HL-60/S4 treated with retinoic acid at 250 ng/mL for 4 days and 3 days (cell line): ENCODE results near the gene RAB5B.
"Not testable (repeated sequence)": the region's sequence is repeated elsewhere in the genome, so short reads cannot be mapped to it uniquely, and the experiment has no call there.

ENCODE experiments used
- in situ Hi-C: fragments of 300-500 bp; cut with MboI; formaldehyde crosslinking; loops from 2 replicates; pipeline ENCODE4 v1.7.0; 2022; ENCODE audit warnings: low sequenced_read_pairs

The RAB5B gene

DNA sequence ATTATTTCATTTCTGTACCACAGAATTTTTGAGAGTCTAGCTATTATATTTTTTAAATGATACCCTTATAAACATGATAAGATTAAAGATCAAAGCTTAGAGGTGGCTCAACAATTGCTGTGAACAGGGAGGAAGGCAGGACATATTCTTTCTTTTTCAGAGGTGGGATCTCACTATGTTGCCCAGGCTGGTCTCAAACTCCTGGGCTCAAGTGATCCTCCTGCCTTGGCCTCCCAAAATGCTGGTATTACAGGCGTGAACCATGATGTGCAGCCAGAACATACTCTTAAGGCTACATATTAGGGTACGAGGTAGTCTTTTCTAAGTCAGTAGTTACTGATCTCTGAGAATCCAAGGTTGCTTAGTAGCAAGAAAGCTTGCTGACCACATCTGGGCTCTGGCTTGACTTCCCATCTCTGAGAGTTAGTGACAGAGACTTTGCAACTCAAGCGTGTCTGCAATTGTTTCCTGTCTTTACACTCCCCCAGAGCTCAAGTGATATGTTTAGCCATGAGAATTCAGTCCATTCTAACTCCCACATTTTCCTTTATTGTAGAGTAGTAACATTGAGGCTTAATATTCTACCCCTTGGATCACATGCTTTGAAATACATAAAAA, 8.6 kb downstream of the RAB5B start:
- in situ Hi-C loops, result no loop called here

DNA sequence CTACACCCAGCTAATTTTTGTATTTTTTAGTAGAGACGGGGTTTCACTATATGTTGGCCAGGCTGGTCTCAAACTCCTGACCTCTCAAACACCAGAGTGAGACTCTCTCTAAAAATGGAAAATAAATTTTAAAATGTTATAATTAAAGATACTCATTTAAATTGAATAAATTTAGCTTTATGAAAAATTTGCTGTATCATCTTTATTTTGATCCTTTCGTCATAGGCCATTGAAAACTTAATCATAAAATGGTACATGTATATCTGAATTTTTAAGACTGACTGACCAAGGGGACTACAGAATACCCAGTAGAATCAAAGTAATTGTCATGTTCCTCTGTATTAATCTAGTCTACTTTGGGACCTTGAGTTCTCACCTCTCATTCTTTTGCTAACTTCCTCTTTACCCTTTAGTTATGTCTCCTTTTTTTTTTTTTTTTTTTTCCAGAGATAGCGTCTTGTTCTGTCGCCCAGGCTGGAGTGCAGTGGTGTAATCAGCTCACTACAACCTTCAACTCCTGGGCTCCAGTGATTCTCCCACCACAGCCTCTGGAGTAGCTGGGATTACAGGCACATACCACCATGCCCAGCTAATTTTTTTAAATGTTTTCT, 9.5 kb downstream of the RAB5B start:
- in situ Hi-C loops, result no loop called here

GRCh38 chr12:55984861-55985260, 11.0 kb downstream of the RAB5B start:
- in situ Hi-C loops, result no loop called here

DNA sequence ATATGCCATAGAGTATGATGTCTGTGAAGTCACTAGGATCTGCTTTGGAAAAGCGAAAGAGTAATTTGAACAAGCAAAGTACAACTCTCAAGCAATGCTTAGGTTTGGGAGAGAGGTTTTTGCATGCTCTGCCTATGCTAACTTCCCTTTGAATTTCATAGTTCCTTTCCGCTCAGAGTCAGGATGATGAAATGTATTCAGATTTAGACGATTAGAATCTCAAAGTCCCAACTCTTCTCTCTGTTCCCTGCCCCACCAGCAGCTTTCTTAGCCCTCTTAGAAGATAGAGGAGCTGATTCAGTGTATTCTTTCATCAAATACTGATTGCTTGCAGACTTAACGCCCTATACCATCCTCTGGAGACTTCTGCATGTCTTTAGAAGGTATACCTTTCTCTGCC, 11.5 kb downstream of the RAB5B start:
- in situ Hi-C loops, result no loop called here

DNA sequence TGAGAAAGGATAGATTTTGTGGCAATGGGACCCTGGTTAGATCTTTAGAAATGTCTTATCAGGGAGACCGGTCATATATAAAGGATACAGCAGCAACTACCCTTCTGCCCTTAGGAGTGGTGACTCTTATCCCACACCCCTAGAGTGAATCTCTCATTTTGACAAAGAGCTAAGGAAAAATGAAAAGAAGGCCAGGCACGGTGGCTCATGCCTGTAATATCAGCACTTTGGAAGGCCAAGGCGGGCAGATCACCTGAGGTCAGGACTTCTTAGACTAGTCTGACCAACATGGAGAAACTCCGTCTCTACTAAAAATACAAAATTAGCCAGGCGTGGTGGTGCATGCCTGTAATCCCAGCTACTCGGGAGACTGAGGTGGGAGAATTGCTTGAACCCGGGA, 12.1 kb downstream of the RAB5B start:
- in situ Hi-C loops, result not testable (repeated sequence)

DNA sequence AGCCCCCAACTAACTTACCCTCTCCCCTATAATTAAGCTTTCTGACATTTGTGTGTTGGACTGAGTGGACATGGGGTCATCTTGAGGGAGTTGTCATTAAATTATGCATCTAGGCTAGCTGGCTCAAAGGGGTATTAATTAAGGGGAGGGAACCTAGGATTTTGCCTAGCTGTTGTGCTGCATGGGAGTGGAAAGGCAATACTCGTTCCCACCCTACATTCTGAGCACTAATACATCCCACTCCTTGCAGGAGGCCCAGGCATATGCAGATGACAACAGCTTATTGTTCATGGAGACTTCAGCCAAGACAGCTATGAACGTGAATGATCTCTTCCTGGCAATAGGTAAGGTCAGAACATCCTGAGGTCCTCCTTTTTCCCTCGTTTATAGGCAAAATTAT, 17.2 kb downstream of the RAB5B start:
- in situ Hi-C loops, result no loop called here

DNA sequence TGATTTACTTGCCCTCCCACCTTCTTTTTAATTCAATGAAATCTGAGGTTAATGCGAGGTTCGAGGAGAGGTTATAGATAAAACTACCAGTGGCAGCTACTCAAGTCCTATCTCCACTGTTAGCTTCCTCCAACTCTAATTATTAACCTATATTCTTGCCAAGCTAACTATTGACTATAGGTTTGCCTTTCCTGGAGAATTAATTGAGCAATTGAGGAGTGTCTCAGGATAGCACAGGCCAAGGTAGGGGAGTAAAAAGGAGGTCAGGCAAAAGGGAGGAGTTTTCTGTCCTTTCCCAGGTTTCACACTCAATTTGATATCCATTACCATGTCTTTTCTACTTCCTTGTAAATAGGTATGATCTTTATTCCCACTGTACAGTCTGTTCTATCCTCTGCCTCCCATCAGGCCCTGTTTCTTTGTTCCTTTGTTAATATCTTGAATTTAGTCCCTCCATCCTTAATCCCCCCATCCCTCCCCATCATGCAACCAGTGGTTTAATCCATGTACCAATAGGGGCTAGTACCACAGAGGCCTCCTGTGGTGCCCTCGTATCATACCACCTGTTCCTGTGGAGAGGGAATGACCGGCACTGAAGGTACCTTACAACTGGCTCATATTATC, 19.5 kb downstream of the RAB5B start:
- in situ Hi-C loops, result no loop called here

DNA sequence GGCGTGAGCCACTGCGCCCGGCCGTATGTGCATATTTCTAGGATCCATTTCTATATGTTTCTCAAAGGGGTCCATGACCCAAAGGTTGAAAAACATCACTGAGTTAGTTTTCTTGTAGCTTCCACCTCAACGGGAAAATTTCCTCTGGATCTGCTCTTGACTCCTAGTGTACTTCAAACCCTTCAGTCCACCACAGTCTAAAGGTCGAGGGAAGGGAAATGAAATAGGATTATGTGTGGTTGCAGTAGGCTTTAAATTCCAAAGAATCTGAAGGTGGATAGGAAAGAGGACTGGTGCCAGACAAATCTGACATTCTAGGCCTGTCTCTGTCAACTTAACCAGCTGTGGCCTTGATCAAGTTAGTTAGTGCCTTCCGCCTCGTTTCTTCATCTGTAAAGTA, 21.5 kb downstream of the RAB5B start:
- in situ Hi-C loops, result no loop called here

DNA sequence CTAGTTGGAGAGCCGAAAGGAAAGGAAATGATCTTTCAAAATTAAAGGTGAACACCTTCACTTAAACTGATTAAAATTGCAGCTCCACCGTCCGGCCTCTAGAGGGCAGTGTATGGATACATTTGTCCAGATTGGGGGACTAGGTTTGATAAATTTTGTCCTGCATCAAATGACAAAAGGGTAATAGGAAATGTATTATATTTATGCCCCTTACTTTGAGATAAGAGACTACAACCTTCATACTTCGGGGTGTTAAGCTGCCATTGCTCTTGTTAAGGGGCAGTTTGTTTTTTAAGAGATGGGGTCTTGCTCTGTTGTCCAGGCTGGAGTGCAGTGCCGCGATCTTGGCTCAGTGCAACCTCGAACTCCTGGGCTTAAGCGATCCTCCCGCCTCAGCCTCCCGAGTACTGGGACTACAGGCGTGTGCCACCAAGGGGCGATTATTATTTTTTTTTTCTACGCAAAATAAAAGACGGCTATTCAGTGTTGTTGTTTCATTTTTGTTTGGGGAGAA, 22.4 kb downstream of the RAB5B start:
- in situ Hi-C loops, result no loop called here

DNA sequence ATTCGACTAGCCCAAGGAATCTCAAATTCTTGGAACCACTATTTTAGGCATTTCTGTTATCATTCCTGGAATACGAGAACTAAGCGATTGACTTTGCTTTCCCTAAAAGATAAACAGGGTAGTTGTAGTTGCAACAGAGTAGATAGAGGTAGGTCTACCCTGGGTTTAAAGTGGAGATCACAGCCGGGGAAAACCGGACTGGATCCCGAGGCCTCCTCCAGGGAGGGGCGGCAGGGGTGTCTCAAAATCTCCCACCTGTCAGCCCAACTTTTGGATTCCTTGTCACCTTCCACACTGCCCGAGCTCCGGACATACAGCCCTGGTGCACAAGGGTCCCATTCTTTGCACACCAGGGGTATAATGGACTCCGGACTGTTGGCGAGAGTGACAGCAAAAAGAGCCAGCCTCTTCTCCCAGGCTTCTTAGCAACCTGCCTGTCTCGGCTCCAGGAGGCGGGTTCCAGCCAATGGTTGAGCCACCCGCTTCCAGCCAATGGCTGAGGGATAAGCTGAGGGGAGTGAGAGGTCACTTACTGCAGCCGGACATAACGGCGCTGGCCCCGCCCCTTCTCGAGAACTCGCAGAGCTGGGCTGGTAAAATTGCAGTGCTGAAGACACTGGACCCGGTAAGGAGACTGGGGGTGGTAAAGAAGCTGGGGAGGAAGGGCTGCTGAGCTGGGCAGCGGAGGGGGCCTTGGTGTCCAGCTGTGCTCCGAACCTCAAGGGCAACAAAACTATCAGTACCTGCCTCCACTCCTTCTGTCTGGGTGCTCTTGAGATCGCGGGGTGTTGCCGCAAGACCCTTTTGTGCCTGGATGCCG, 23.0 kb downstream of the RAB5B start, which contains the start of gene SUOX:
Gene SUOX (plus strand): TSS at position 562 of the 820 bp plus-strand sequence. CDS start 4,946 bp downstream, outside the sequence.
- in situ Hi-C loops, result no loop called here

DNA sequence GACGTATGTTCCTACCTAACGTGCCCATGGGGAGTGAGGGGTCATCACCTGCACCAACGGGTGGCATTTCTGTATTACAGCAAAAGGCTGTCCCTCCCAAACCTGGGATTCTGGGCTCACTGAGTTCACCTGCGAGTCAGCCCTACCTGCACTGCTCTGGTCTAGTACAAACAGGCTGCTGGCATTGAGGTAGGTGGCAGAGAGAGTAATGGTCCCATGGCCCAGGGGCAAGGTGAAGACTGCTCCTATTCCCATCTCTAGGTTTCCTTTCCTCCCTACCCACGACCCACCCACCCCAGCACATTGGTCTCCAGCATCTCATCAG, 23.6 kb downstream of the RAB5B start:
- in situ Hi-C loops, result no loop called here

- in situ Hi-C loops, result not testable (repeated sequence)
Measured at GRCh38 chr12:55999522-55999921, 25.6 kb downstream of the RAB5B start.

DNA sequence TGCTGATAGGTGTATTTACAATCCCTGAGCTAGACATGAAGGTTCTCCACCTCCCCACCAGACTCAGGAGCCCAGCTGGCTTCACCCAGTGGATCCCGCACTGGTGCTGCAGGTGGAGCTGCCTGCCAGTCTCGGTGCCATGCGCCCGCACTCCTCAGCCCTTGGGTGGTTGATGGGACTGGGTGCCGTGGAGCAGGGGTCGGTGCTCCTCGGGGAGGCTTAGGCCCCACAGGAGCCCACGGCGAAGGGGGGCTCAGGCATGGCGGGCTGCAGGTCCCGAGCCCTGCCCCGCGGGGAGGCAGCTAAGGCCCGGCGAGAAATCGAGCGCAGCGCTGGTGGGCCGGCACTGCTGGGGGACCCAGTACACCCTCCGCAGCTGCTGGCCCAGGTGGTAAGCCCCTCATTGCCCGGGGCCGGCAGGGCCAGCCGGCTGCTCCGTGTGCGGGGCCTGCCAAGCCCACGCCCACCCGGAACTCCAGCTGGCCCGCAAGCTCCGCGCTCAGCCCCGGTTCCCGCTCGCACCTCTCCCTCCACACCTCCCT, 26.2 kb downstream of the RAB5B start:
- in situ Hi-C loops, result loop anchor here (5.0 kb wide), 1 partner anchor 37 kb away; no protein-coding TSS in a partner anchor

DNA sequence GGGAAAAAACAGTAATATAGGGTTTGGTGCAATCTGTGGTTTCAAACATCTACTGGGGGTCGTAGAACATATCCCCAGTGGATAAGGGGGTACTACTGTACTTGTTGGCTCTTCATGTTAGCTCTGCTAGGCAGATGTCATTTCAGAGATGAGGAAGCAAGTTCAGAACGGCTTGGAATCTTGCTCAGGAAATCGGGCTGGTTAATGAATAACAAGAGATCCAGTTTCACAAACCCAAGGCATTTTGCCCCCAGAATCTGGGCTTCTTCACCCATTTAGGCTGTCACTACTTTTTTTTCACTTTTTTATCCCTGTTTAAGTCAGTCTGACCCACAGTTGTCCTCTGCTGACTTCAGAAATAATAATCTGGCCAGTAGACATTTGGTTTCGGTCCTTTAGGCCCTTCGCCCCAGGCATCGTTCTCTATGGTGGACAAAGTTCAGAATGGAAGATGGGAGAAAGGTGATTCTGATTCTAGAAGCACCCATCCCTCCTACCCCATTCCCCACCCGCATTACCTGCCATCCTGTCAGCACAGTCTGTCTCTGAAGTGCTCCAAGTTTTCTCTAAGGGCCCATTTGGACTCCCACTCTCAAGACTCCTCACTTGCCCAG, 27.7 kb downstream of the RAB5B start:
- in situ Hi-C loops, result loop anchor here (5.0 kb wide), 1 partner anchor 36 kb away; no protein-coding TSS in a partner anchor

GRCh38 chr12:56003376-56003775, 29.5 kb downstream of the RAB5B start:
- in situ Hi-C loops, result loop anchor here (5.0 kb wide), 1 partner anchor 34 kb away; no protein-coding TSS in a partner anchor

DNA sequence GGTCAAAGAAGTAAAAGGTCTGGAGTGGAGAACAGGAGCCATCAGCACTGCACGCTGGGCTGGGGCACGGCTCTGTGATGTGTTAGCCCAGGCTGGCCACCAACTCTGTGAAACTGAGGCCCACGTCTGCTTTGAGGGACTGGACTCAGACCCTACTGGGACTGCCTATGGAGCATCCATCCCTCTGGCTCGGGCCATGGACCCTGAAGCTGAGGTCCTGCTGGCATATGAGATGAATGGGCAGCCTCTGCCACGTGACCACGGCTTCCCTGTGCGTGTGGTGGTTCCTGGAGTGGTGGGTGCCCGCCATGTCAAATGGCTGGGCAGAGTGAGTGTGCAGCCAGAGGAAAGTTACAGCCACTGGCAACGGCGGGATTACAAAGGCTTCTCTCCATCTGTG, 30.3 kb downstream of the RAB5B start:
- in situ Hi-C loops, result loop anchor here (5.0 kb wide), 1 partner anchor 33 kb away; no protein-coding TSS in a partner anchor

GRCh38 chr12:56007564-56008559, 34.0 kb downstream of the RAB5B start:
- in situ Hi-C loops, result no loop called here

DNA sequence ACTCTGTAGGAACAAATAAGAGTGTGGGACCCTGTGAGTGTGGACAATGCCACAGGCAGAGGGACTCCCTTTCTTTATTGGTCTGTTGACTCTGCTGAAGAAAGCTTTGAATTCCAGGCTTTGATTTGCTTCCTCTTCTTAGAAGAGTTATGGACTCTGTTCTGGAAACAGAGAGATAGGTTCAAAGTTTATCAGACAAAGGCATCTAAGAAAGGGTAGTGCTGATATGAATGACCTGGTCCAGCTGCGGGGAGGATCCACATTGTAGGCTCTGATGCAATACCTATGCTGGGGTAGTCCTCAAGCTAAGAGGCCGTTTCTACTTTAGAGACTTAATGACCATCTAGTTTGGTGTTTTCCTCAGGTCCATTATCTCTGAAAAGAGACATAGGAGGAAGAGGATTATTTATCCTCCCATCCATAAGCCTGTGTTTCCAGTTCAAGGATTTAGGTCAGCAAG, 36.3 kb downstream of the RAB5B start:
- in situ Hi-C loops, result no loop called here

DNA sequence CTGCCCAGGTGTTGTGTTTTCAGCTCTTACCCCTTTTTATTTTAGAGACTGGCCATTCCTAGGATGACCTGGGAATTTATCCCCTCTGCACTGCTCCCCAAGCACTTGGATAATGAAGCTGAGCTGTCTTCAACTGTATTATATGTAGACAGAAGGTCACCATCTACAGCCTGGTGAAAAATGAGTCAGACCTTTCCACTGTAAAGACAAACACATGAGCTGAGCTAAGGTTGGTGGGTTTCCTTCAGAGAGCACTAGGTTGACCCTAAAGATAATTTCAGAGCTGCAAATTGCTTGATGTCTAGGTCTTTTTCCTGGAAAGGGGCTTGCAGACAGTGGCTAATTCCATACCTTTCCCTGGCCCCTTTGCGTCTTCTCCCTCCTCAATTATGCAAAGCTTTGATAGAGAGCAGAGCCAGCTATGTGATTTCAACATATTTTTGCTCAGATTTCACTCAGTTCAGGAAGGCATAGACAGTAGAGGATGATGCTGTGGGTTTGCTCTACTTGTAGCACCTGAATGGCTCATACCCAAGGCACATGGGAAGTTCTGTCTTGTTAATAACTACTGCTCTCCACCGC, 37.7 kb downstream of the RAB5B start:
- in situ Hi-C loops, result no loop called here
